Cardiac muscle cell (in vitro differentiated cells and primary cell): ENCODE data around the gene PACSIN2. TPM values are rescaled to one million over a fixed set of nuclear protein-coding genes. Genes with fewer than 3 reads are reported as not detected.

Experiments
- DNase-seq, 2 donors: peaks; one replicate each; pipeline versions ENCODE4 v3.0.0 to v3.0.0-alpha.2; 2010 to 2017; ENCODE audit warnings: low read depth in 1 of 2, low spot score in 1 of 2
- H3K27ac ChIP-seq: fragments of 200-600 bp; sonication (generic); 2 replicates; pipeline ENCODE4 v1.5.1; 2016
- H3K27me3 ChIP-seq: fragments of 200-600 bp; sonication (generic); 2 replicates; pipeline ENCODE4 v1.6.0; 2016; ENCODE audit warnings: control low read depth
- H3K36me3 ChIP-seq: fragments of 200-600 bp; sonication (generic); 2 replicates; pipeline ENCODE4 v1.5.1; 2016; ENCODE audit warnings: control low read depth
- H3K4me1 ChIP-seq: fragments of 200-600 bp; sonication (generic); 2 replicates; pipeline ENCODE4 v1.8.1; 2017; ENCODE audit warnings: low read depth, mild to moderate bottlenecking, mixed run types
- H3K4me3 ChIP-seq: fragments of 200-600 bp; sonication (generic); 2 replicates; pipeline ENCODE4 v1.5.1; 2016; ENCODE audit warnings: mild to moderate bottlenecking
- H3K9me3 ChIP-seq: fragments of 200-600 bp; sonication (generic); 2 replicates; pipeline ENCODE4 v1.5.1; 2017; ENCODE audit warnings: low read depth, mild to moderate bottlenecking, control low read depth
- CTCF ChIP-seq: IDR thresholded peaks from 2 replicates; pipeline ENCODE4 v1.5.1; 2012; ENCODE audit warnings: low read depth, mild to moderate bottlenecking, low read length
- polyA plus RNA-seq: library from polyadenylated mRNA; unstranded; fragments of >200 nt; fragmentation: Nextera tagmentation; extraction: Ambion mirVana; gene quantifications from 2 replicates; pipeline ENCODE4 v1.2.1, GENCODE V29; 2016
- total RNA-seq: library from RNA; depleted of rRNA; stranded (reverse); fragments of >200 nt; gene quantifications from 2 replicates; pipeline ENCODE4 v1.2.3, GENCODE V29; 2016

PACSIN2 gene
- total and polyA plus RNA-seq, 2 experiments from 2014 or later: 67.7 to 70.5 TPM

GRCh38 chr22:42946546-42947198 is 68.3 kb downstream of the PACSIN2 start:
- Histone ChIP-seq H3K9me3 (no peaks in the 10 kb centered on the region), H3K27ac (peak overlapping the region; percentile 81), H3K4me3 (no peak overlapping the region), H3K27me3 (no peaks in the 10 kb centered on the region), H3K4me1 (peaks cover 22% of the 10 kb centered on the region), H3K36me3 (no peaks in the 10 kb centered on the region)
- TF ChIP-seq CTCF: no peak
- DNase-seq: no peak

GRCh38 chr22:42945736-42946135 is 69.2 kb downstream of the PACSIN2 start:
- H3K27ac ChIP-seq: no peak overlapping the region
- no peak for TF ChIP-seq CTCF
- H3K4me3 ChIP-seq: no peak overlapping the region
- H3K36me3 ChIP-seq: no peaks in the 10 kb centered on the region
- H3K27me3 ChIP-seq: no peaks in the 10 kb centered on the region
- DNase-seq: no peak
- H3K9me3 ChIP-seq: no peaks in the 10 kb centered on the region
- peaks cover 17% of the 10 kb centered on the region for H3K4me1 ChIP-seq

GRCh38 chr22:42945027-42945426 is 69.9 kb downstream of the PACSIN2 start:
- Histone ChIP-seq H3K36me3 (no peaks in the 10 kb centered on the region), H3K27me3 (no peaks in the 10 kb centered on the region), H3K9me3 (no peaks in the 10 kb centered on the region), H3K4me1 (peaks cover 23% of the 10 kb centered on the region), H3K27ac (no peak overlapping the region), H3K4me3 (no peak overlapping the region)
- TF ChIP-seq CTCF: no peak
- DNase-seq: no peak

GRCh38 chr22:42944409-42944808 is 70.5 kb downstream of the PACSIN2 start:
- no peak for DNase-seq
- no peak for TF ChIP-seq CTCF
- Histone ChIP-seq H3K9me3 (no peaks in the 10 kb centered on the region), H3K27ac (no peak overlapping the region), H3K27me3 (no peaks in the 10 kb centered on the region), H3K36me3 (no peaks in the 10 kb centered on the region), H3K4me1 (peaks cover 24% of the 10 kb centered on the region), H3K4me3 (no peak overlapping the region)

GRCh38 chr22:42943981-42944380 is 71.0 kb downstream of the PACSIN2 start:
- Histone ChIP-seq H3K27me3 (no peaks in the 10 kb centered on the region), H3K27ac (no peak overlapping the region), H3K4me1 (peaks cover 24% of the 10 kb centered on the region), H3K9me3 (no peaks in the 10 kb centered on the region), H3K36me3 (no peaks in the 10 kb centered on the region), H3K4me3 (no peak overlapping the region)
- no peak for TF ChIP-seq CTCF
- no peak for DNase-seq
